Neural progenitor cell (in vitro differentiated cells): ENCODE data around the gene KLHL25. TPM values are rescaled to one million over a fixed set of nuclear protein-coding genes. Genes with fewer than 3 reads are reported as not detected.

Experiments used
- DNase-seq: peaks from one replicate; pipeline ENCODE4 v3.0.0-alpha.2; 2016; ENCODE audit warnings: low spot score
- H2AFZ ChIP-seq: fragments of 200-600 bp; sonication (generic); replicated peaks from 2 replicates; pipeline ENCODE4 v1.6.1; 2016; ENCODE audit warnings: antibody characterized with exemption
- H3F3A ChIP-seq: fragments of 200-600 bp; sonication (generic); 2 replicates; pipeline ENCODE4 v1.6.1; 2016; ENCODE audit warnings: antibody characterized with exemption, low read depth
- H3K27ac ChIP-seq: fragments of 200-600 bp; sonication (generic); 2 replicates; pipeline ENCODE4 v1.5.1; 2016; ENCODE audit warnings: mild to moderate bottlenecking
- H3K27me3 ChIP-seq: fragments of 200-600 bp; sonication (generic); 2 replicates; pipeline ENCODE4 v1.6.1; 2016; ENCODE audit warnings: mild to moderate bottlenecking, moderate library complexity
- H3K36me3 ChIP-seq: fragments of 200-600 bp; sonication (generic); 2 replicates; pipeline ENCODE4 v1.5.1; 2016
- H3K4me1 ChIP-seq: fragments of 200-600 bp; sonication (generic); 2 replicates; pipeline ENCODE4 v1.6.1; 2016; ENCODE audit warnings: mixed run types
- H3K4me2 ChIP-seq: fragments of 200-600 bp; sonication (generic); 2 replicates; pipeline ENCODE4 v1.6.1; 2016
- H3K4me3 ChIP-seq: fragments of 200-600 bp; sonication (generic); 2 replicates; pipeline ENCODE4 v1.5.1; 2016
- H3K79me2 ChIP-seq: fragments of 200-600 bp; sonication (generic); 2 replicates; pipeline ENCODE4 v1.6.1; 2016; ENCODE audit warnings: low read depth
- H3K9ac ChIP-seq: fragments of 200-600 bp; sonication (generic); 2 replicates; pipeline ENCODE4 v1.6.1; 2016
- H3K9me3 ChIP-seq: fragments of 200-600 bp; sonication (generic); 2 replicates; pipeline ENCODE4 v1.5.1; 2016; ENCODE audit warnings: low read depth
- H4K20me1 ChIP-seq: fragments of 200-600 bp; sonication (generic); 2 replicates; pipeline ENCODE4 v1.6.1; 2016; ENCODE audit warnings: low read depth
- H3K27ac Mint-ChIP-seq: 3 replicates; pipeline ENCODE4 v1.8.0; 2021; ENCODE audit warnings: mixed read lengths
- H3K27me3 Mint-ChIP-seq: 2 replicates; pipeline ENCODE4 v1.8.0; 2022; ENCODE audit warnings: low read depth, mild to moderate bottlenecking, inconsistent platforms, moderate library complexity, mixed read lengths; ENCODE audit not compliant: insufficient read depth
- H3K36me3 Mint-ChIP-seq: 3 replicates; pipeline ENCODE4 v1.8.0; 2021; ENCODE audit warnings: mixed read lengths
- H3K4me1 Mint-ChIP-seq: 3 replicates; pipeline ENCODE4 v1.8.0; 2021; ENCODE audit warnings: mixed read lengths
- H3K4me3 Mint-ChIP-seq: 3 replicates; pipeline ENCODE4 v1.8.0; 2021; ENCODE audit warnings: mild to moderate bottlenecking, moderate library complexity, mixed read lengths
- H3K9me3 Mint-ChIP-seq: 3 replicates; pipeline ENCODE4 v1.8.0; 2020; ENCODE audit warnings: mixed read lengths
- EZH2 ChIP-seq: fragments of 200-600 bp; sonication (generic); IDR thresholded peaks from 2 replicates; pipeline ENCODE4 v1.6.1; 2017; ENCODE audit warnings: antibody characterized with exemption, mild to moderate bottlenecking, moderate library complexity
- EZH2phosphoT487 ChIP-seq: fragments of 200-600 bp; sonication (generic); IDR thresholded peaks from 2 replicates; pipeline ENCODE4 v1.6.1; 2017; ENCODE audit warnings: antibody characterized with exemption
- total RNA-seq: library from RNA; depleted of rRNA; stranded (reverse); fragments of >200 nt; gene quantifications from 2 replicates; pipeline ENCODE4 v1.2.3, GENCODE V29; 2015; ENCODE audit warnings: low replicate concordance
- TF ChIP-seq, protein P1 (sequence below): fragments of 200-600 bp; sonication (generic); IDR thresholded peaks from 2 replicates; pipeline ENCODE4 v1.5.1; 2017; ENCODE audit warnings: antibody characterized with exemption, mild to moderate bottlenecking

KLHL25 gene
- total RNA-seq, 1 donor from 2014 or later: 12.1 TPM

DNA sequence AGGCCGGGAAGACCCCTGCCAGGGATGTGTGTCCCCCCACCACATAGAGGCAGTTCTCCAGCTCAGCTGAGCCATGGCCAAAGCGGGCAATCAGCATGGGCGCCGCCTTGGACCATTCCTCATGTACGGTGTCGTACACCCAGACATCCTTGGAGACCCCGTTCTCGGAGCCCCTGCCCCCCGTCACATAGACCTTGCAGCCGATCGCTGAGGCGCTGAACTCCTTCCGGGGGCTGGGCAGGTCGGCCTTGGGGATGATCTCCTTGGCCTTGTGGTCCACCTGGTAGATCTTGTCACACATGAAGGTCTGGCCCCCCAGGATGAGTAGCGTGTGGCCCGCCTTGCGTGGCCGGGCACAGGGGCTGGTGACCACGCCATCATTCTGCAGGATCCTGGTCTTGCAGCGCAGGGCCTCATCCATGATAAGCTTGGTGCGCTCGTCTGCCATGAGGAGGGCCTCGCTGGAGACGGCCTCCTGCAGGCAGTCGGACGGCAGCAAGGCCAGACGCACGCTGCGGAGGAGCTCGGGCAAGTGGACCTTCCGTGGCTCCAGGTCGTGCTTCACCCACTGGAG, 26.0 kb downstream of the KLHL25 start:
- H3K27ac ChIP-seq: no peak overlapping the region
- H3K79me2 ChIP-seq: peaks cover 97% of the 10 kb centered on the region
- no peak overlapping the region for H2AFZ ChIP-seq
- peaks cover 47% of the 10 kb centered on the region for H3K4me1 Mint-ChIP-seq
- no peaks in the 10 kb centered on the region for H3K27me3 ChIP-seq
- no peaks in the 10 kb centered on the region for H3K36me3 ChIP-seq
- H4K20me1 ChIP-seq: peaks cover 71% of the 10 kb centered on the region
- no peak overlapping the region for H3K4me3 ChIP-seq
- TF ChIP-seq, protein P1, sequence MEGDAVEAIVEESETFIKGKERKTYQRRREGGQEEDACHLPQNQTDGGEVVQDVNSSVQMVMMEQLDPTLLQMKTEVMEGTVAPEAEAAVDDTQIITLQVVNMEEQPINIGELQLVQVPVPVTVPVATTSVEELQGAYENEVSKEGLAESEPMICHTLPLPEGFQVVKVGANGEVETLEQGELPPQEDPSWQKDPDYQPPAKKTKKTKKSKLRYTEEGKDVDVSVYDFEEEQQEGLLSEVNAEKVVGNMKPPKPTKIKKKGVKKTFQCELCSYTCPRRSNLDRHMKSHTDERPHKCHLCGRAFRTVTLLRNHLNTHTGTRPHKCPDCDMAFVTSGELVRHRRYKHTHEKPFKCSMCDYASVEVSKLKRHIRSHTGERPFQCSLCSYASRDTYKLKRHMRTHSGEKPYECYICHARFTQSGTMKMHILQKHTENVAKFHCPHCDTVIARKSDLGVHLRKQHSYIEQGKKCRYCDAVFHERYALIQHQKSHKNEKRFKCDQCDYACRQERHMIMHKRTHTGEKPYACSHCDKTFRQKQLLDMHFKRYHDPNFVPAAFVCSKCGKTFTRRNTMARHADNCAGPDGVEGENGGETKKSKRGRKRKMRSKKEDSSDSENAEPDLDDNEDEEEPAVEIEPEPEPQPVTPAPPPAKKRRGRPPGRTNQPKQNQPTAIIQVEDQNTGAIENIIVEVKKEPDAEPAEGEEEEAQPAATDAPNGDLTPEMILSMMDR: no peak
- TF ChIP-seq EZH2 (no peak), EZH2phosphoT487 (no peak)
- no peak for DNase-seq
- H3K4me3 Mint-ChIP-seq: no peak overlapping the region
- no peaks in the 10 kb centered on the region for H3K9me3 ChIP-seq
- H3K27ac Mint-ChIP-seq: no peak overlapping the region
- peaks cover 9% of the 10 kb centered on the region for H3K9me3 Mint-ChIP-seq
- H3F3A ChIP-seq: peaks cover 13% of the 10 kb centered on the region
- peaks cover 27% of the 10 kb centered on the region for H3K4me1 ChIP-seq
- peaks cover 3% of the 10 kb centered on the region for H3K27me3 Mint-ChIP-seq
- H3K4me2 ChIP-seq: no peak overlapping the region
- no peak overlapping the region for H3K9ac ChIP-seq
- peaks cover 33% of the 10 kb centered on the region for H3K36me3 Mint-ChIP-seq

DNA sequence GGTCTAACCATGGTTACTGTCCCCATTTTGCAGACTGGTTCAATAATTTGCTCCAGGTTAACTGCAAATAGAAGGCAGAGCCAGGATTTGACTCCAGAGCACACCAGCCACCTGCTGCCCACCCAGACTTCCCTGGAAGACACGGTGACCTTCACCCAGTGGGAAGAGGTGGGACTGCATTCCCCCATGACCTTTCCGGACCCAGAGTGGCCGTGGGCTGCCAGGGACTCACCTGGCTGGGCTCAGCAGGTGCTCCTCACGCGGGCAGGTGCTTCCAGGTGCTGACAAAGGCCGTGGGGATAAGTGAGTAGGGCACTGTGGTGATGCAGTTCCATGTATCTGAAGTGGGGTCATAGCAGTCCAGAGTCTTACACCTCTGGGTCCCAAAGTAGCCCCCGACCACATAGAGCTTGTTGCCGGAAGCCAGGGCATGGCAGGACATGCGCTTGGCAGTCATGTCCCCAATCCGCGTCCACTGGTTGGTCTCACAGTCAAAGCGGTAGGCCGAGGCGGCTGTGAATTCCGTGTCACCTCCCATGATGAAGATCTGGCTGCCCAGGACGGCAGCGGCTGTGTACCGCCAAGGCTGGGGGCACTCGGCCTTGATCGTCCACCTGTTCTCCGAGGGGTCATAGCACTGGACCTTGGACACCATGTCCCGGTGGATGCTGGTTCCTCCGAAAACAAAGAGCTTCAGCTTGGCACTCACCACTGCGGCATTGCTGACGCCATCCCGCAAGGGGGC, 26.8 kb downstream of the KLHL25 start:
- DNase-seq: no peak
- Histone ChIP-seq H3F3A (peaks cover 13% of the 10 kb centered on the region), H3K4me3 (no peak overlapping the region), H3K27ac (no peak overlapping the region), H4K20me1 (peaks cover 68% of the 10 kb centered on the region), H2AFZ (no peak overlapping the region), H3K27me3 (no peaks in the 10 kb centered on the region), H3K36me3 (no peaks in the 10 kb centered on the region), H3K9me3 (no peaks in the 10 kb centered on the region), H3K4me2 (no peak overlapping the region), H3K79me2 (peaks cover 97% of the 10 kb centered on the region), H3K9ac (no peak overlapping the region), H3K4me1 (peaks cover 27% of the 10 kb centered on the region)
- peaks cover 3% of the 10 kb centered on the region for H3K27me3 Mint-ChIP-seq
- H3K4me1 Mint-ChIP-seq: peaks cover 49% of the 10 kb centered on the region
- no peak overlapping the region for H3K27ac Mint-ChIP-seq
- TF ChIP-seq EZH2phosphoT487 (no peak), EZH2 (no peak)
- TF ChIP-seq, protein P1: no peak
- peaks cover 36% of the 10 kb centered on the region for H3K36me3 Mint-ChIP-seq
- H3K9me3 Mint-ChIP-seq: peaks cover 9% of the 10 kb centered on the region
- no peak overlapping the region for H3K4me3 Mint-ChIP-seq

DNA sequence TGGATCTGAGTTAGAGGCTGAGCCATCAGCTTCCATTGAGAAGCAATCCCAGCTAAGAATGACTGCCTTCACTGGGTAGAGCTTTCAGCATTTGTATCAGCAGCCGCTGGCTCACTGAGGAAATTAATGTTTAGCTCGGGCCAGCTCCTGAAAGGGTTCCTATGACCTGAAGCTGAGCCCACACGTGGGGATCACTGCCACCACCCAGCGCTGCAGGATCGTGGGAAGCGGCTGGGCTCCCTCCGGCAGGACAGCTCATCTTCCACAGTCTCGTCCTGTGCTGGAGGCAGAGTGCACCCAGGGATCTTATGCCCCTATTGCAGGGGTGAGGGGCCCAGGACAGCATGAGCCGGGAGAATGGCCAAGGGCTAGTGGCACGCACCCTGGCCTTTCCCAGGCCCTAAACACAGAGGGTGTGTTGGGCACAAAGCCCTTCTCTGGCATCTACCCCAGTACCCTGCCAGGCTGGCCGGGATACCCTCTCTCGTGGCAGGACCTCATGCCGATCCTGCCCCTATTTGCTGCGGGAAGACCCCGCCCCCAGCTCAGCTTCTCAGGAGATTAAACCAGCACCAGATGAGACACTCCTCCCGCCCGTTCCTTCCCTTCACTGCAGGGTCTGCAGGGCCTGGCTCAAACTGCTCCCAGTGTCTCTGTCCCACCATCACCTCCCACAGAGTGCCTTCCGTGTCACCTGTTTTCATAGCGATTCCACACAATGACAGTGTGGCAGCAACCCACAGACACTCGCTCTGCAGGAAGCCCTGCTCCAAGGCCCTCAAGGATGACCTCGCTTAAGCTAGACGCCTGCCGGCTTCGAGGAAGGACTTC, 28.5 kb downstream of the KLHL25 start:
- peaks cover 8% of the 10 kb centered on the region for H3K9me3 Mint-ChIP-seq
- Histone ChIP-seq H3K4me1 (peaks cover 24% of the 10 kb centered on the region), H3K9me3 (no peaks in the 10 kb centered on the region), H3K27ac (peak overlapping the region; percentile 75), H3K27me3 (no peaks in the 10 kb centered on the region), H4K20me1 (peaks cover 60% of the 10 kb centered on the region), H3K36me3 (no peaks in the 10 kb centered on the region), H3F3A (peaks cover 13% of the 10 kb centered on the region), H3K4me3 (no peak overlapping the region), H3K4me2 (peak overlapping the region; percentile 67), H2AFZ (no peak overlapping the region), H3K9ac (no peak overlapping the region), H3K79me2 (peaks cover 82% of the 10 kb centered on the region)
- H3K27ac Mint-ChIP-seq: peak overlapping the region; percentile 95
- H3K27me3 Mint-ChIP-seq: peaks cover 2% of the 10 kb centered on the region
- DNase-seq: peak; percentile 73
- H3K36me3 Mint-ChIP-seq: peaks cover 41% of the 10 kb centered on the region
- TF ChIP-seq EZH2phosphoT487: no peak
- no peak for TF ChIP-seq EZH2
- TF ChIP-seq, protein P1: no peak
- peaks cover 47% of the 10 kb centered on the region for H3K4me1 Mint-ChIP-seq
- H3K4me3 Mint-ChIP-seq: peak overlapping the region; percentile 74
